Measurements from ENCODE around the gene REC8.

- no peak for TF ChIP-seq CTCF (IDR thresholded peaks at IDR 0.05)
- TF ChIP-seq POLR2AphosphoS5 (IDR thresholded peaks at IDR 0.05; ENCODE audit: low read depth, low read length) = no peak
- TF ChIP-seq REST (IDR thresholded peaks at IDR 0.05; ENCODE audit: insufficient read depth in 1 of 2, low read depth in 2 of 2, low read length in 1 of 2) = no peak
- TF ChIP-seq SIN3A (IDR thresholded peaks at IDR 0.05; ENCODE audit: borderline replicate concordance, insufficient read depth, low read depth, low read length) = no peak
- no peak for TF ChIP-seq TCF7L2 (IDR thresholded peaks at IDR 0.05; ENCODE audit: low read depth, low read length)
Observed at GRCh38 chr14:24192933-24193332, 21.1 kb downstream of the REC8 start.
